ENCODE results near the gene SASH1.

The SASH1 gene

GRCh38 chr6:148513145-148514071 lies 170.8 kb downstream of the SASH1 start:
- H3K4me1 Mint-ChIP-seq: no peaks in the 10 kb centered on the region
- H3K27ac Mint-ChIP-seq: no peak overlapping the region
- peaks cover 9% of the 10 kb centered on the region for H3K27me3 Mint-ChIP-seq
- no peak overlapping the region for H3K4me3 Mint-ChIP-seq
- no peaks in the 10 kb centered on the region for H3K36me3 Mint-ChIP-seq
- no peaks in the 10 kb centered on the region for H3K9me3 Mint-ChIP-seq

- Mint-ChIP-seq H3K27me3 (peaks cover 7% of the 10 kb centered on the region), H3K27ac (no peak overlapping the region), H3K4me1 (no peaks in the 10 kb centered on the region), H3K9me3 (no peaks in the 10 kb centered on the region), H3K36me3 (no peaks in the 10 kb centered on the region), H3K4me3 (no peak overlapping the region)
Measured at GRCh38 chr6:148514091-148514845, 171.6 kb downstream of the SASH1 start.

- H3K27me3 Mint-ChIP-seq: peaks cover 7% of the 10 kb centered on the region
- H3K4me1 Mint-ChIP-seq: no peaks in the 10 kb centered on the region
- no peak overlapping the region for H3K4me3 Mint-ChIP-seq
- no peaks in the 10 kb centered on the region for H3K36me3 Mint-ChIP-seq
- no peak overlapping the region for H3K27ac Mint-ChIP-seq
- H3K9me3 Mint-ChIP-seq: no peaks in the 10 kb centered on the region
Measured at GRCh38 chr6:148516217-148516616, 173.6 kb downstream of the SASH1 start.

- Mint-ChIP-seq H3K9me3 (no peaks in the 10 kb centered on the region), H3K4me1 (no peaks in the 10 kb centered on the region), H3K27ac (no peak overlapping the region), H3K27me3 (peaks cover 7% of the 10 kb centered on the region), H3K36me3 (no peaks in the 10 kb centered on the region), H3K4me3 (no peak overlapping the region)
Measured at GRCh38 chr6:148516617-148517016, 174.0 kb downstream of the SASH1 start.

DNA sequence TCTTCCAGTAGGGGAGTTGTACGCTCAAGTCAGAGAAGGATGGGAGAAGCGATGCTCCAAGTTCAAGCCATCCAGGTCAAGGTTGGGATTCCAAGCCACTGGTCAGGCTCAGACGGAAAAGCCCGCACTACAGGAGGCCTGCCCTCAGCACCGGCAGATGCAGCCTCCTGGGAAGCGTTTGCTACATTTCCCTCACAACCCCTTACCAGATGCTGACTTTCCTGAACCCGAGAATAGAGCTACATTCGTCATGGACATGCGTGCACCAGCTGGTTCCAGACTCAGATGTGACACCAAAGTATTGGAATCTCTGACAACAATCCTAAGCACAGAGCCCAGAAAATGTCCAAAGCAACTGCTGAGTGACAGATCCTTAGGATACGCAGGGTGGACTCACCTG lies 174.8 kb downstream of the SASH1 start:
- no peaks in the 10 kb centered on the region for H3K4me1 Mint-ChIP-seq
- H3K27ac Mint-ChIP-seq: no peak overlapping the region
- no peak overlapping the region for H3K4me3 Mint-ChIP-seq
- H3K36me3 Mint-ChIP-seq: no peaks in the 10 kb centered on the region
- no peaks in the 10 kb centered on the region for H3K9me3 Mint-ChIP-seq
- H3K27me3 Mint-ChIP-seq: peaks cover 5% of the 10 kb centered on the region

- Mint-ChIP-seq H3K4me3 (no peak overlapping the region), H3K4me1 (no peaks in the 10 kb centered on the region), H3K27me3 (peaks cover 2% of the 10 kb centered on the region), H3K27ac (peak overlapping the region; percentile 38), H3K36me3 (no peaks in the 10 kb centered on the region), H3K9me3 (no peaks in the 10 kb centered on the region)
Measured at GRCh38 chr6:148518511-148519156, 176.0 kb downstream of the SASH1 start.

- H3K36me3 Mint-ChIP-seq: no peaks in the 10 kb centered on the region
- H3K27me3 Mint-ChIP-seq: peaks cover 2% of the 10 kb centered on the region
- H3K4me1 Mint-ChIP-seq: no peaks in the 10 kb centered on the region
- H3K9me3 Mint-ChIP-seq: no peaks in the 10 kb centered on the region
- H3K4me3 Mint-ChIP-seq: no peak overlapping the region
- no peak overlapping the region for H3K27ac Mint-ChIP-seq
Measured at GRCh38 chr6:148520109-148520841, 177.6 kb downstream of the SASH1 start.

GRCh38 chr6:148521158-148521557 lies 178.5 kb downstream of the SASH1 start:
- Mint-ChIP-seq H3K27ac (no peak overlapping the region), H3K9me3 (no peaks in the 10 kb centered on the region), H3K4me3 (no peak overlapping the region), H3K4me1 (no peaks in the 10 kb centered on the region), H3K36me3 (no peaks in the 10 kb centered on the region), H3K27me3 (peaks cover 4% of the 10 kb centered on the region)

GRCh38 chr6:148521586-148521985 lies 178.9 kb downstream of the SASH1 start:
- Mint-ChIP-seq H3K4me3 (no peak overlapping the region), H3K4me1 (no peaks in the 10 kb centered on the region), H3K36me3 (no peaks in the 10 kb centered on the region), H3K9me3 (no peaks in the 10 kb centered on the region), H3K27ac (no peak overlapping the region), H3K27me3 (peaks cover 4% of the 10 kb centered on the region)

- Mint-ChIP-seq H3K4me3 (no peak overlapping the region), H3K27me3 (peaks cover 2% of the 10 kb centered on the region), H3K4me1 (no peaks in the 10 kb centered on the region), H3K36me3 (no peaks in the 10 kb centered on the region), H3K27ac (no peak overlapping the region), H3K9me3 (no peaks in the 10 kb centered on the region)
Measured at GRCh38 chr6:148523048-148523447, 180.4 kb downstream of the SASH1 start.

DNA sequence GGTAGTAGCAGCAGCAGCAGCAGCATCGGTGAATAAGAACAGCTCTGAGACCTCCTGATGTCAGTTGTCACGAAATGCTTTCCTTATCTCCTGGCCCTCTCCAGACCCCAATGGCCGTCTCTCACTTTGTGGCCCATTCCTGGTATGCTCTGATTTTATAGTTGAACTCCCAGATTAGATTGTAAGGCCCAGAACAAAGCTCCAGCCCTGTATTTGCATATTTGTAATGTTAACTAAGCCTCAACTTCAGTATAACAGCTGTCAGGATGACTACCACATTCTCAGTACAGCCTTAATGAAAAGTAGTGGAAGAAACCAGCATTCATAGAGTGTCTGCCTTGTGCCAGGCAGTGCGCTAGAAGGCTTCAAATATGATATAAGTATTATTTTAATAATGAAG lies 180.9 kb downstream of the SASH1 start:
- H3K9me3 Mint-ChIP-seq: no peaks in the 10 kb centered on the region
- peaks cover 2% of the 10 kb centered on the region for H3K27me3 Mint-ChIP-seq
- no peaks in the 10 kb centered on the region for H3K4me1 Mint-ChIP-seq
- no peak overlapping the region for H3K27ac Mint-ChIP-seq
- no peak overlapping the region for H3K4me3 Mint-ChIP-seq
- H3K36me3 Mint-ChIP-seq: no peaks in the 10 kb centered on the region

GRCh38 chr6:148524471-148524882 lies 181.8 kb downstream of the SASH1 start:
- H3K27ac Mint-ChIP-seq: no peak overlapping the region
- no peaks in the 10 kb centered on the region for H3K9me3 Mint-ChIP-seq
- no peaks in the 10 kb centered on the region for H3K36me3 Mint-ChIP-seq
- H3K4me1 Mint-ChIP-seq: no peaks in the 10 kb centered on the region
- peaks cover 2% of the 10 kb centered on the region for H3K27me3 Mint-ChIP-seq
- no peak overlapping the region for H3K4me3 Mint-ChIP-seq

DNA sequence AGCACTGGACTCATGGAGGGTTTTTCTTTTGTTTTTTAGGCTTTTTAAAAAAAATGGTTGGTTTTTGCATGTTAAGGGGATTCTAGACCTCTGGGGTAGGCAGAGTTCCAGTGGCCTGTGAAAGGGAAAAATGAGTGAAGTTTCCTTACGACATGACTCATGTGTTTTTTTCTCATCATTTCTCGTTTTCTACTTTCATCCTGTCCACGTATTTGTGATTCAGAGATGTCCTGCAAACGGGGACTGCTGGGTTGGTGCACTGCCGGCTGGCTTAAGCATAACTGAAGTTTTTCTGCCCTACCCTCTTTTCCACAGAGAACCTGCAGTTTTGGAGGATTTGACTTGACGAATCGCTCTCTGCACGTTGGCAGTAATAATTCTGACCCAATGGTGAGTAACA lies 182.3 kb downstream of the SASH1 start:
- peaks cover 2% of the 10 kb centered on the region for H3K27me3 Mint-ChIP-seq

DNA sequence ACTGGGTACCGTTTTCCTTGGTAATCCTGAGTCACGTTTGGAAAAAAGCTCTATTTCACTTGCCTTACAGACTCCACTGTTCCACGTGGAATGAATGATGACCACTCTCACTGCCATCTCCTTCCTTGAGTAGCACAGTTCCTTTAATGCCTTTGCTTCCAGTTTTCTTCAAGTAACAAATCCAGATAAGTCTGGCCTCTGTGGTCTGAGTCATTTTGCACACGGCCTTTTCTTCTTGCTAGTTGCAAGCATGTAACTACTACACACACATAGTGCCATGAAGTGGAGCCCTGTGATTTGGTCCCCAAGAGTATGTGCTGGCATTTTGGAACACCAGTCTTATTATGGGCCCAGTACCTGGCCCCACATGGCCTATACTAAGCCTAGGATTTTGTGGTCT lies 182.8 kb downstream of the SASH1 start:
- no peak overlapping the region for H3K27ac Mint-ChIP-seq
- H3K4me1 Mint-ChIP-seq: no peaks in the 10 kb centered on the region
- H3K36me3 Mint-ChIP-seq: no peaks in the 10 kb centered on the region
- peaks cover 4% of the 10 kb centered on the region for H3K27me3 Mint-ChIP-seq
- H3K4me3 Mint-ChIP-seq: no peak overlapping the region
- no peaks in the 10 kb centered on the region for H3K9me3 Mint-ChIP-seq

More for the DNA sequence above, 182.3 kb downstream of the SASH1 start:
- Mint-ChIP-seq H3K4me1 (no peaks in the 10 kb centered on the region), H3K36me3 (no peaks in the 10 kb centered on the region), H3K27ac (no peak overlapping the region), H3K9me3 (no peaks in the 10 kb centered on the region), H3K4me3 (no peak overlapping the region)

DNA sequence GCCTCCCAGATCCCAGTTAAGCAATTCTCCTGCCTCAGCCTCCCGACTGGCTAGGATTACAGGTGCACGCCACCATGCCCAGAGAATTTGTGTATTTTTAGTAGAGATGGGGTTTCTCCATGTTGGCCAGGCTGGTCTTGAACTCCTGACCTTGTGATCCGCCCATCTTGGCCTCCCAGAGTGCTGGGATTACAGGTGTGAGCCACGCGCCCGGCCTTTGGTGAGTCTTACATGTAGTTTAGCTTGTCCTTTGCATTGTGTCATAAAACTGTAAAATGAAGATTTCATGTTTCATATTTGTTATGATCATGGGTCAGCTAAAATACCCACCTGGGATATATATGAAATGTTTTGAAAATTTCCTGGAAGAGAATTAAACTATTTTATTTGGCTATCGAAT lies 183.5 kb downstream of the SASH1 start:
- Mint-ChIP-seq H3K9me3 (no peaks in the 10 kb centered on the region), H3K4me1 (no peaks in the 10 kb centered on the region), H3K36me3 (no peaks in the 10 kb centered on the region), H3K27ac (no peak overlapping the region), H3K4me3 (no peak overlapping the region), H3K27me3 (peaks cover 4% of the 10 kb centered on the region)

Data from activated naive CD4-positive, alpha-beta T cell treated with anti-CD3 and anti-CD28 coated beads, Interleukin-2, amount 50 U/mL, for 24 hours (primary cell).